Measurements from ENCODE around the gene SPHK2.
"Not testable (repeated sequence)": the region's sequence is repeated elsewhere in the genome, so short reads cannot be mapped to it uniquely, and the experiment has no call there.

Gene SPHK2

GRCh38 chr19:48618916-48619691 is at the start of gene SPHK2, which contains the start of gene RPL18:
TSS of gene SPHK2 (plus strand) at chr19:48619506. CDS start at chr19:48620515, 1,009 bp downstream.
TSS of gene RPL18 (minus strand) at chr19:48619178. CDS start at chr19:48619143, 35 bp downstream.
- DNase-seq: peak; percentile 94 to 95

- no peak for DNase-seq
Measured at GRCh38 chr19:48569814-48570213, 49.5 kb upstream of the SPHK2 start.

- no peak for DNase-seq
Measured at GRCh38 chr19:48571378-48572162, 47.7 kb upstream of the SPHK2 start.

GRCh38 chr19:48573163-48573505 is 46.2 kb upstream of the SPHK2 start:
- DNase-seq: no peak

GRCh38 chr19:48575931-48576622 is 43.2 kb upstream of the SPHK2 start:
- DNase-seq: no peak

GRCh38 chr19:48577908-48578307 is 41.4 kb upstream of the SPHK2 start:
- not testable (repeated sequence) for DNase-seq

- no peak for DNase-seq
Measured at GRCh38 chr19:48578891-48579290, 40.4 kb upstream of the SPHK2 start.

GRCh38 chr19:48582168-48582567 is 37.1 kb upstream of the SPHK2 start:
- DNase-seq: no peak

- DNase-seq: no peak
Measured at GRCh38 chr19:48587387-48587786, 31.9 kb upstream of the SPHK2 start.

- peak; percentile 73 to 84 for DNase-seq
Measured at GRCh38 chr19:48588670-48589401, 30.5 kb upstream of the SPHK2 start.

- DNase-seq: no peak
Measured at GRCh38 chr19:48591021-48591420, 28.3 kb upstream of the SPHK2 start.

- no peak for DNase-seq
Measured at GRCh38 chr19:48595171-48595570, 24.1 kb upstream of the SPHK2 start.

GRCh38 chr19:48595833-48596232 is 23.5 kb upstream of the SPHK2 start:
- no peak for DNase-seq

GRCh38 chr19:48596237-48596636 is 23.1 kb upstream of the SPHK2 start:
- DNase-seq: no peak

GRCh38 chr19:48596679-48597465 is 22.4 kb upstream of the SPHK2 start:
- DNase-seq: no peak

GRCh38 chr19:48598996-48599700 is 20.2 kb upstream of the SPHK2 start:
- no peak for DNase-seq

- no peak for DNase-seq
Measured at GRCh38 chr19:48600679-48601417, 18.5 kb upstream of the SPHK2 start.

- DNase-seq: no peak
Measured at GRCh38 chr19:48603001-48603400, 16.3 kb upstream of the SPHK2 start.

- DNase-seq: no peak
Measured at GRCh38 chr19:48603449-48603848, 15.9 kb upstream of the SPHK2 start.

- no peak for DNase-seq
Measured at GRCh38 chr19:48603850-48604249, 15.5 kb upstream of the SPHK2 start.

Data from stimulated activated CD4-positive, alpha-beta T cell treated with anti-CD3 and anti-CD28 coated beads, Interleukin-4, amount 100 ng/mL, for 4 hours (primary cell).